B cell (primary cell): Measurements from ENCODE around the gene TBCC. TPM values are rescaled to one million over a fixed set of nuclear protein-coding genes. Genes with fewer than 3 reads are reported as not detected.

Source experiments
- ATAC-seq: fragments of 200-7000 bp; cut with Tn5 transposase; one replicate; pipeline ENCODE4 v1.10.0; 2021; ENCODE audit warnings: low read depth, mild to moderate bottlenecking, moderate number of reproducible peaks, moderate library complexity
- CTCF ChIA-PET: fragments of 350-600 bp; sonication (Branson Sonifier 250); formaldehyde crosslinking; loops from one replicate; lab custom pipeline; 2021; ENCODE audit warnings: antibody characterized with exemption, inconsistent platforms; lab: Charles Lee
- POLR2A ChIA-PET: fragments of 350-600 bp; sonication (Branson Sonifier 250); formaldehyde crosslinking; loops from one replicate; lab custom pipeline; 2021; ENCODE audit warnings: antibody characterized with exemption; lab: Charles Lee
- DNase-seq: peaks from one replicate; pipeline ENCODE4 v3.0.0; 2013
- H2AFZ ChIP-seq: 2 replicates; pipeline ENCODE4 v1.6.1; 2012; ENCODE audit warnings: mild to moderate bottlenecking, low read depth, low read length; ENCODE audit not compliant: insufficient read depth, poor library complexity, severe bottlenecking
- H3K27ac ChIP-seq, 2 donors: 1 replicate in 1 of 2; 2 replicates in 1 of 2; pipeline ENCODE4 v1.5.1; 2012 to 2013; ENCODE audit warnings: low read length in 2 of 2, mild to moderate bottlenecking in 2 of 2, moderate library complexity in 1 of 2
- H3K27me3 ChIP-seq, 4 experiments: fragments of 200-600 bp in 1 of 4; sonication (generic) in 1 of 4; replicated peaks in 1 of 4; 1 replicate in 2 of 4; 2 replicates in 2 of 4; pipeline versions ENCODE4 v1.6.1 to v1.7.0; 2013 to 2016; ENCODE audit warnings: low read length in 3 of 4, mild to moderate bottlenecking in 2 of 4, mixed read lengths in 1 of 4, moderate library complexity in 1 of 4; ENCODE audit not compliant: insufficient read depth in 4 of 4, control insufficient read depth in 3 of 4; ENCODE audit errors: control extremely low read depth in 1 of 4
- H3K36me3 ChIP-seq, 2 experiments: replicated peaks in 1 of 2; 1 replicate in 1 of 2; 2 replicates in 1 of 2; pipeline versions ENCODE4 v1.6.1 to v1.7.1; 2013; ENCODE audit warnings: low read length in 1 of 2; ENCODE audit not compliant: insufficient read depth in 2 of 2, control insufficient read depth in 1 of 2; ENCODE audit errors: control extremely low read depth in 1 of 2, extremely low read depth in 1 of 2
- H3K4me1 ChIP-seq, 2 donors: fragments of 200-600 bp in 1 of 2; sonication (generic) in 1 of 2; 1 replicate in 1 of 2; 2 replicates in 1 of 2; pipeline versions ENCODE4 v1.5.1 to v1.6.1; 2013 to 2017; ENCODE audit warnings: low read length in 2 of 2; ENCODE audit not compliant: control insufficient read depth in 2 of 2, insufficient read depth in 2 of 2
- H3K4me2 ChIP-seq: replicated peaks from 2 replicates; pipeline ENCODE3; 2012; ENCODE audit warnings: mild to moderate bottlenecking, low read depth, low read length; ENCODE audit not compliant: poor library complexity, severe bottlenecking
- H3K4me3 ChIP-seq, 5 experiments: fragments of 200-600 bp in 1 of 5; sonication (generic) in 1 of 5; 1 replicate in 3 of 5; 2 replicates in 2 of 5; pipeline versions ENCODE4 v1.5.1 to v1.7.0; 2011 to 2016; ENCODE audit warnings: low read length in 4 of 5, mild to moderate bottlenecking in 4 of 5, low read depth in 2 of 5, control low read depth in 1 of 5, moderate library complexity in 1 of 5; ENCODE audit not compliant: insufficient read depth in 1 of 5; ENCODE audit errors: control extremely low read depth in 1 of 5, extremely low read depth in 1 of 5
- H3K79me2 ChIP-seq: fragments of 200-600 bp; sonication (generic); one replicate; pipeline ENCODE4 v1.6.0; 2016; ENCODE audit warnings: low read length; ENCODE audit not compliant: control insufficient read depth, insufficient read depth
- H3K9ac ChIP-seq: fragments of 200-600 bp; sonication (generic); 2 replicates; pipeline ENCODE4 v1.6.1; 2017; ENCODE audit warnings: mild to moderate bottlenecking, low read length, moderate library complexity
- H3K9me3 ChIP-seq, 3 donors: one replicate each; pipeline versions ENCODE4 v1.6.1 to v1.7.1; 2013; ENCODE audit warnings: low read length in 2 of 3; ENCODE audit not compliant: control insufficient read depth in 2 of 3, insufficient read depth in 1 of 3; ENCODE audit errors: control extremely low read depth in 1 of 3
- H4K20me1 ChIP-seq: 2 replicates; pipeline ENCODE4 v1.6.0; 2012; ENCODE audit warnings: mild to moderate bottlenecking, low read length; ENCODE audit not compliant: insufficient read depth, control insufficient read depth, poor library complexity, severe bottlenecking
- H3K27ac Mint-ChIP-seq: one replicate; pipeline ENCODE4 v1.8.0; 2021; ENCODE audit warnings: mixed read lengths
- H3K27me3 Mint-ChIP-seq: one replicate; pipeline ENCODE4 v1.8.0; 2021; ENCODE audit warnings: mixed read lengths
- H3K4me1 Mint-ChIP-seq: one replicate; pipeline ENCODE4 v1.8.0; 2021; ENCODE audit warnings: mixed read lengths
- H3K4me3 Mint-ChIP-seq: one replicate; pipeline ENCODE4 v1.8.0; 2021; ENCODE audit warnings: mixed read lengths
- H3K9me3 Mint-ChIP-seq: one replicate; pipeline ENCODE4 v1.8.0; 2022; ENCODE audit warnings: mixed read lengths; ENCODE audit not compliant: insufficient read depth
- EZH2 ChIP-seq: IDR thresholded peaks from 2 replicates; pipeline ENCODE4 v1.6.1; 2012; ENCODE audit warnings: borderline replicate concordance, low read depth, mild to moderate bottlenecking, moderate library complexity, low read length; ENCODE audit not compliant: insufficient read depth, poor library complexity, severe bottlenecking
- WGBS: methylation state at CpG from one replicate; pipeline ENCODE4 v1.1.5; 2013; ENCODE audit warnings: missing lambda C conversion rate; ENCODE audit not compliant: insufficient coverage; 5-methylcytosine and 5-hydroxymethylcytosine counted together
- intact Hi-C: fragments of 100-400 bp; cut with micrococcal nuclease; formaldehyde crosslinking; loops from one replicate; pipeline ENCODE4 v1.10.0; 2022
- polyA plus RNA-seq: library from polyadenylated mRNA; depleted of rRNA; stranded (reverse); fragments of >200 nt; gene quantifications from 2 replicates; pipeline ENCODE4 v1.2.3, GENCODE V29; 2012
- total RNA-seq, 2 donors: library from RNA; stranded (reverse); fragments of 120-200 nt in 1 of 2; gene quantifications; 1 replicate in 1 of 2; 2 replicates in 1 of 2; pipeline versions ENCODE4 v1.2.3 to v1.2.4, GENCODE V29; 2013 to 2022
- TF ChIP-seq, protein P1 (sequence below): fragments of 200-600 bp; IDR thresholded peaks from one replicate; pipeline ENCODE4 v1.8.0; 2022; ENCODE audit warnings: antibody characterized with exemption, mild to moderate bottlenecking

TBCC gene
- total and polyA plus RNA-seq, 2 donors (not counting 1 experiment from before 2014, with no cell fraction given) = 35.7 to 55.7 TPM

DNA sequence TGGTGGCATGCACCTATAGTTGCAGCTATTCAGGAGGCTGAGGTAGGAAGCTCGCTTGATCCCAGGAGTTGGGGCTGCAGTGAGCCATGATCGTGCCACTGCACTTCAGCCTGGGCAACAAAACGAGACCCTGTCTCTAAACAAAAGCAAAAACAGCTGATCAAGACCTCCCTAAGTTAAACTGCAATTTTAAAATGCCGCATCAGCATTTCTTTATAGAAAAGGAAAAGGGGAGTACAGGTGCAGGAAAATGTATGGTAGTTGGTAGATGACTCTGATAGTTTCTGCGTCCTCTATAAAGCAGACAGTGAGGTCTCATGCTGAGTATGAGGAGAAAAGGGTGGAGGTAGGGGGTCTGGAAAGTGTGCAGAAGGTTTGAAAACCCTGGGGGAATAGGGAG, 8.9 kb upstream of the TBCC start:
- H3K79me2 ChIP-seq = peaks cover 80% of the 10 kb centered on the region
- peaks cover 8 to 15% of the 10 kb centered on the region in 2 experiments for H3K36me3 ChIP-seq
- Mint-ChIP-seq H3K4me1 (peaks cover 18% of the 10 kb centered on the region), H3K9me3 (no peaks in the 10 kb centered on the region), H3K27ac (no peak overlapping the region), H3K4me3 (no peak overlapping the region), H3K27me3 (no peaks in the 10 kb centered on the region)
- H2AFZ ChIP-seq = no peak overlapping the region
- H3K27me3 ChIP-seq = no peaks in the 10 kb centered on the region
- H3K9me3 ChIP-seq = no peaks in the 10 kb centered on the region
- no peak overlapping the region for H3K4me3 ChIP-seq
- no peak for ATAC-seq
- intact Hi-C loops = no loop called here
- no peak overlapping the region for H3K4me2 ChIP-seq
- ChIA-PET POLR2A (no interaction called here), CTCF (no interaction called here)
- H3K27ac ChIP-seq = no peak overlapping the region
- no peak for DNase-seq
- H4K20me1 ChIP-seq = peaks cover 30% of the 10 kb centered on the region
- no peak for TF ChIP-seq EZH2
- TF ChIP-seq, protein P1, sequence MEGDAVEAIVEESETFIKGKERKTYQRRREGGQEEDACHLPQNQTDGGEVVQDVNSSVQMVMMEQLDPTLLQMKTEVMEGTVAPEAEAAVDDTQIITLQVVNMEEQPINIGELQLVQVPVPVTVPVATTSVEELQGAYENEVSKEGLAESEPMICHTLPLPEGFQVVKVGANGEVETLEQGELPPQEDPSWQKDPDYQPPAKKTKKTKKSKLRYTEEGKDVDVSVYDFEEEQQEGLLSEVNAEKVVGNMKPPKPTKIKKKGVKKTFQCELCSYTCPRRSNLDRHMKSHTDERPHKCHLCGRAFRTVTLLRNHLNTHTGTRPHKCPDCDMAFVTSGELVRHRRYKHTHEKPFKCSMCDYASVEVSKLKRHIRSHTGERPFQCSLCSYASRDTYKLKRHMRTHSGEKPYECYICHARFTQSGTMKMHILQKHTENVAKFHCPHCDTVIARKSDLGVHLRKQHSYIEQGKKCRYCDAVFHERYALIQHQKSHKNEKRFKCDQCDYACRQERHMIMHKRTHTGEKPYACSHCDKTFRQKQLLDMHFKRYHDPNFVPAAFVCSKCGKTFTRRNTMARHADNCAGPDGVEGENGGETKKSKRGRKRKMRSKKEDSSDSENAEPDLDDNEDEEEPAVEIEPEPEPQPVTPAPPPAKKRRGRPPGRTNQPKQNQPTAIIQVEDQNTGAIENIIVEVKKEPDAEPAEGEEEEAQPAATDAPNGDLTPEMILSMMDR = no peak
- no peak overlapping the region for H3K9ac ChIP-seq
- peaks cover 0 to 8% of the 10 kb centered on the region in 2 donors for H3K4me1 ChIP-seq
- 100% methylated on average over 2 of the region's 5 CpGs for WGBS

DNA sequence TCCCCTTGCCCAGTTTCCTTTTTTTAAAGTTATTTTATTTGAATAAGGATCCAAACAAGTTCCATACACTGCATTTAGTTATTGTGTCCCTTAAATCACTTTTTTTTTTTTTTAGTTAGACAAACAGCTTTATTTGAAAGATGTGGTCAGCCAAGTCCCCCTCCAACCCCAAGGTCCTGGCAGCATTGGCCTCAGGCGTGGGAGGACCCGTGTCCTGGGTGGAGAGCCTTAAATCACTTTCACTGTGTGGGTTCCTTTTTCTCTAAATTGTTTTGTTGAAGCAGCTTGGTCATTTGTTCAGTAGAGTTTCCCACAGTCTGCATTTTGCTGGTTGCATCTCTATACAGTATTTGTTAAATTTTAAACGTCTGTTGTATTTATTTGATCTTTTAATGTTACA, 5.2 kb upstream of the TBCC start:
- no CpG with 5 or more reads among the region's 3 CpGs for WGBS
- peaks cover 7% of the 10 kb centered on the region for H4K20me1 ChIP-seq
- Mint-ChIP-seq H3K9me3 (no peaks in the 10 kb centered on the region), H3K27me3 (no peaks in the 10 kb centered on the region), H3K27ac (no peak overlapping the region), H3K4me3 (no peak overlapping the region), H3K4me1 (peaks cover 28% of the 10 kb centered on the region)
- ATAC-seq (no peak), DNase-seq (no peak)
- TF ChIP-seq, protein P1 = no peak
- TF ChIP-seq EZH2 = no peak
- POLR2A ChIA-PET = no interaction called here
- H3K9ac ChIP-seq = no peak overlapping the region
- H3K36me3 ChIP-seq = no peaks in the 10 kb centered on the region
- H3K4me1 ChIP-seq = peaks cover 7 to 12% of the 10 kb centered on the region in 2 donors
- no peaks in the 10 kb centered on the region for H3K9me3 ChIP-seq
- no peaks in the 10 kb centered on the region for H3K27me3 ChIP-seq
- H2AFZ ChIP-seq = no peak overlapping the region
- H3K4me2 ChIP-seq = no peak overlapping the region
- intact Hi-C loops = no loop called here
- H3K79me2 ChIP-seq = peaks cover 66% of the 10 kb centered on the region
- CTCF ChIA-PET = interaction anchor here (0.9 to 1.4 kb wide), 2 partner anchors 14 to 25 kb away, joined by 3 read pairs; no protein-coding TSS in a partner anchor
- no peak overlapping the region for H3K27ac ChIP-seq
- H3K4me3 ChIP-seq = no peak overlapping the region
